KOPT-K1 (cell line): Measurements from ENCODE around the gene PHACTR1.
"Not testable (repeated sequence)": the region's sequence is repeated elsewhere in the genome, so short reads cannot be mapped to it uniquely, and the experiment has no call there.

Experiments
- H3K27ac ChIP-seq: fragments of 200-600 bp; sonication (generic); 2 replicates; pipeline ENCODE4 v1.5.1; 2016; ENCODE audit warnings: antibody characterized with exemption, mild to moderate bottlenecking, low read depth, low read length; ENCODE audit not compliant: poor library complexity, severe bottlenecking
- H3K36me3 ChIP-seq: fragments of 200-600 bp; sonication (generic); 2 replicates; pipeline ENCODE4 v1.5.1; 2017; ENCODE audit warnings: antibody characterized with exemption, mild to moderate bottlenecking, low read length, moderate library complexity; ENCODE audit not compliant: insufficient read depth
- H3K9me3 ChIP-seq: fragments of 200-600 bp; sonication (generic); 2 replicates; pipeline ENCODE4 v1.5.1; 2017; ENCODE audit warnings: antibody characterized with exemption, low read length, mild to moderate bottlenecking; ENCODE audit not compliant: insufficient read depth, poor library complexity, severe bottlenecking

The PHACTR1 gene

DNA sequence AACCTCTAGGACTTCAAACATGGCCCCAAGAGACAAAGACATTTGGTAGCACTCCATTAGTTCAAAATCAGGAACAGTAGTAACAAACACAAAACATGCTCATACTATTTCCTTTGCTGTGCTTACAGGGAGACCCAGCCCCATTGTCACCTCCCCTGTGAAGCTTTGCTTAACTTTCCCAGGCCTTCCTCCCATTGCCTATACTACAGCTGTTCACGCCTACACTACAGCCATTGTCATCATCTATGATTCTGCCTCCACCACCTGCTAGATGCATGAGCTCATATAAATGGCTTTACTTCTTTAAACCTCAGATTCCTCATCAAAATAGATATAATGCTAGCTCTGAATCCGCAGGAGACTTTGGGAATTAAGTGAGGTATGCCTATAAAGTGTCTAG, 8.7 kb downstream of the PHACTR1 start:
- Histone ChIP-seq H3K9me3 (no peaks in the 10 kb centered on the region), H3K36me3 (no peaks in the 10 kb centered on the region)

DNA sequence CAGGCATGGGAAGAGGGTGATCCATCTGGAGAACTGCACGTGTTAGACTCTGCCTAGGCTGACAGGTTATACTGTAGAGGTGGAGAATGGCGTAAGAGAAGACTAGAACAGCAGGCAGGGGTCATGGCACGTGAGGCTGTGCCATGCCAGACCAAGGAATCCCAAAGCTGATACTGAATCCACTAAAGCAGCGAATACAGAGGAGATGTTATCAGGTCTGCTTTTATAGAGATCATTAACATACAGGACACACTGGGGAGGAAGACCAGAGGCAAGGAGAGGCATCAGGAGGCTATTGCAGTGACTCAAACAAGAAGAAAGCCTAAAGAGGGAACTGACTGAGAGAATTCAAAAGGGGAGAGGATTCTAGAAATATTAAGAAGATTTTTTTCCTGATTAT, 12.9 kb downstream of the PHACTR1 start:
- H3K27ac ChIP-seq, result no peak overlapping the region
- H3K36me3 ChIP-seq, result no peaks in the 10 kb centered on the region
- H3K9me3 ChIP-seq, result no peaks in the 10 kb centered on the region

More for the DNA sequence above, 8.7 kb downstream of the PHACTR1 start:
- no peak overlapping the region for H3K27ac ChIP-seq

DNA sequence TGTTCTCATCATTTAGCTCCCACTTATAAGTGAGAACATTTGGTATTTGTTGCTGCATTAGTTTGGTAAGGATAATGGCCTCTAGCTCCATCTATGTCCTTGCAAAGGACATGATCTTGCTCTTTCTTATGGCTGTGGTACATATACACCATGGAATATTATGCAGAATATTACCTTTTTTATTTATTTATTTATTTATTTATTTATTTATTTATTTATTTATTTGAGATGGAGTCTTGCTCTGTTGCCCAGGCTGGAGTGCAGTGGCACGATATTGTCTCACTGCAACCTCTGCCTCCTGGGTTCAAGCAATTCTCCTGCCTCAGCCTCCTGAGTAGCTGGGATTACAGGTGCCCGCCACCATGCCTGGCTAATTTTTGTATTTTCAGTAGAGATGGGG, 14.2 kb downstream of the PHACTR1 start:
- not testable (repeated sequence) for H3K27ac ChIP-seq, H3K9me3 ChIP-seq, H3K36me3 ChIP-seq

DNA sequence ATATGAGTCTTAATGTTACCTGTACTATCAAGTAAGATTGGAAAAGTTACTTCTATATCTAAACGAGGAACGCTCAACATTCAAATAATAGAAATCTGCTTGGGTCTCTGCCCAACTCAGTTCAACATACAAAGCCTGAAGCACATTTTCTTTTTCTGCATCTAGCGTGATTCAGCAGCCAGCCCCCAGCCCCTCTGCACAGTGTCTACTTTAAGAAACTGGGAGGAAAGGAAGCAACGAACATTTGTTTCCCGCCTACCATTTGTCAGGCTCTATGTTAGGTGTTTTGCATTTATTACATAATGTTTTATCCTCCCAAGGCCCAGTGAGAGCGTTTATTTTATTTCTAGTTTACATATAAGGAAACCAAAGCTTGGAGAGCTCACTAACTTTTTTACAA, 17.3 kb downstream of the PHACTR1 start:
- no peaks in the 10 kb centered on the region for H3K9me3 ChIP-seq
- no peaks in the 10 kb centered on the region for H3K36me3 ChIP-seq
- no peak overlapping the region for H3K27ac ChIP-seq

GRCh38 chr6:12735786-12736185, 19.2 kb downstream of the PHACTR1 start:
- Histone ChIP-seq H3K27ac (no peak overlapping the region), H3K36me3 (no peaks in the 10 kb centered on the region), H3K9me3 (no peaks in the 10 kb centered on the region)

DNA sequence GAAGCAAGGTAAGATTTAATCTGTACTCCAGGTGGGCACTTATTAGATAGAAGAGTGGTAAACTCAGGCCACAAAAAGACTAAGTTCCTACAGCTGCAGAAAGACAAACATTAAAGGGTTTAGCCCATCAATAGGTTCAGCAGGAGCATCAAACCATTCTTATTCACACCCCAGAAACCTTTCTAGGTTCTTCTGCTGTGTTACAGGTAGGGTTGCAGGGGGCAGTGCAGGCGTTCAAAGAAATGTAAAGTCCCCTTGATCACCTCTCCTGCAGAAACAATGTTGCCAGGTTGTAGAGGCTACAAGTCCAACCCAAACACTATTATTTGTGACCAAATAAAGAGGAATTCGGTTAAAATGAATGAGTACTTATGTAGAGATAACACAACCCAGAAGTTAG, 31.8 kb downstream of the PHACTR1 start:
- Histone ChIP-seq H3K36me3 (no peaks in the 10 kb centered on the region), H3K9me3 (peaks cover 6% of the 10 kb centered on the region), H3K27ac (no peak overlapping the region)

- H3K27ac ChIP-seq, result no peak overlapping the region
- H3K36me3 ChIP-seq, result no peaks in the 10 kb centered on the region
- H3K9me3 ChIP-seq, result peaks cover 6% of the 10 kb centered on the region
These were observed 32.4 kb downstream of the PHACTR1 start for GRCh38 chr6:12748815-12749521.

GRCh38 chr6:12749531-12750379, 33.2 kb downstream of the PHACTR1 start:
- H3K36me3 ChIP-seq, result no peaks in the 10 kb centered on the region
- H3K27ac ChIP-seq, result no peak overlapping the region
- H3K9me3 ChIP-seq, result no peaks in the 10 kb centered on the region

- Histone ChIP-seq H3K9me3 (no peaks in the 10 kb centered on the region), H3K27ac (no peak overlapping the region), H3K36me3 (no peaks in the 10 kb centered on the region)
These were observed 33.8 kb downstream of the PHACTR1 start for GRCh38 chr6:12750416-12750815.

GRCh38 chr6:12751694-12752325, 35.2 kb downstream of the PHACTR1 start:
- Histone ChIP-seq H3K9me3 (no peaks in the 10 kb centered on the region), H3K27ac (no peak overlapping the region), H3K36me3 (no peaks in the 10 kb centered on the region)

DNA sequence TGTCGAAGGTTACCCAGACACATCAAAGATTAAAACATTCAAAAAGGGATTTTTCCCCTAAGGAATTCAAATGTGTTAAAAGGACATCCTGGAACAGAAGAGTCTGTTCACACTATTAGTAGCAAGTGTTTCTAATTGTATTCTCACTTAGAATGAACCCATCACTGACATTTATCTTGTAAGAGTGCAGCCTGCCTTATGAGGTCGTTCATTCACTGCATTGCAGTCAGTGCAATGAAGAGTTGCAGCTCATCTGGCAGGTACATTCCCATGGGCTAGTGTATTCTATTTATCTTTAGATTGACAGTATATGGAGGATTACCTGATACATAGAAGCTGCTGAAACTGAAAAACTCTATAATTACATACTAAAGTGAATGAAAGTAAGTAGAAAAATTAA, 36.5 kb downstream of the PHACTR1 start:
- no peak overlapping the region for H3K27ac ChIP-seq
- no peaks in the 10 kb centered on the region for H3K36me3 ChIP-seq
- H3K9me3 ChIP-seq, result no peaks in the 10 kb centered on the region

GRCh38 chr6:12760226-12760625, 43.7 kb downstream of the PHACTR1 start:
- Histone ChIP-seq H3K9me3 (no peaks in the 10 kb centered on the region), H3K27ac (no peak overlapping the region), H3K36me3 (no peaks in the 10 kb centered on the region)

- no peak overlapping the region for H3K27ac ChIP-seq
- H3K9me3 ChIP-seq, result no peaks in the 10 kb centered on the region
- H3K36me3 ChIP-seq, result no peaks in the 10 kb centered on the region
These were observed 44.3 kb downstream of the PHACTR1 start for GRCh38 chr6:12760911-12761310.

- Histone ChIP-seq H3K9me3 (no peaks in the 10 kb centered on the region), H3K36me3 (no peaks in the 10 kb centered on the region), H3K27ac (no peak overlapping the region)
These were observed 45.0 kb downstream of the PHACTR1 start for GRCh38 chr6:12761376-12762115.
